HCT116 (cell line): Measurements from ENCODE around the gene CDH13.

ENCODE experiments used
- EZH2 ChIP-seq: fragments of 200-600 bp; sonication (generic); IDR thresholded peaks from 2 replicates; pipeline ENCODE4 v1.6.1; 2017; ENCODE audit warnings: antibody characterized with exemption, mixed run types
- POLR2A ChIP-seq: IDR thresholded peaks from 2 replicates; pipeline ENCODE4 v1.7.0; 2011; ENCODE audit warnings: borderline replicate concordance; ENCODE audit not compliant: insufficient read depth, insufficient read length; ENCODE audit errors: extremely low read depth
- TF ChIP-seq, protein P1 (sequence below), 3 experiments: fragments of 200-600 bp in 1 of 3; sonication (generic) in 1 of 3; IDR thresholded peaks in 2 of 3; conservative IDR thresholded peaks in 1 of 3; 2 replicates each; pipeline ENCODE4 v1.5.1; 2012 to 2017; ENCODE audit warnings: low read depth in 2 of 3, low read length in 2 of 3, antibody characterized with exemption in 1 of 3, borderline replicate concordance in 1 of 3, control low read depth in 1 of 3, mild to moderate bottlenecking in 1 of 3, mixed read lengths in 1 of 3, mixed run types in 1 of 3, moderate library complexity in 1 of 3; ENCODE audit not compliant: insufficient read depth in 1 of 3
- TF ChIP-seq, protein P2 (sequence below): IDR thresholded peaks from 2 replicates; pipeline ENCODE4 v1.6.1; 2012

DNA sequence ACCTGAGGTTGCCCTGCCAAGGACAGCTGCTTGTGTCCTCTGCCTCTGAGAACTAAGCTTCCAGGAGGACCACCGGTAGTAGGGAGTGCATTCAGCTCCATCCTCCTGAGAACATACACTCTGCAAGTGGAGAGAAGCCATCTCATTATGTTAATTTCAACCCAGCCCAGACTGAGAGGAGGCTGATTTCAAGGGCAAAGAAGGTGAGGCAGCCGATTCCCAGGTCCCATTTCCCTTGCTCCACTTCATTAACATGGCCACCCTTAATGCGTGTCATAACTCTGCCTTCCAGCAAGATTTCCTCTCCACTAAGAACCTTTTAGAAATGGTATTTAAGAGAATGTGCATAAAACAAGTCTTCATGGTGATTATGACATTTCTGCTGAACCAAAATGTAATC lies 72.5 kb downstream of the CDH13 start:
- TF ChIP-seq POLR2A: no peak
- TF ChIP-seq, protein P1, sequence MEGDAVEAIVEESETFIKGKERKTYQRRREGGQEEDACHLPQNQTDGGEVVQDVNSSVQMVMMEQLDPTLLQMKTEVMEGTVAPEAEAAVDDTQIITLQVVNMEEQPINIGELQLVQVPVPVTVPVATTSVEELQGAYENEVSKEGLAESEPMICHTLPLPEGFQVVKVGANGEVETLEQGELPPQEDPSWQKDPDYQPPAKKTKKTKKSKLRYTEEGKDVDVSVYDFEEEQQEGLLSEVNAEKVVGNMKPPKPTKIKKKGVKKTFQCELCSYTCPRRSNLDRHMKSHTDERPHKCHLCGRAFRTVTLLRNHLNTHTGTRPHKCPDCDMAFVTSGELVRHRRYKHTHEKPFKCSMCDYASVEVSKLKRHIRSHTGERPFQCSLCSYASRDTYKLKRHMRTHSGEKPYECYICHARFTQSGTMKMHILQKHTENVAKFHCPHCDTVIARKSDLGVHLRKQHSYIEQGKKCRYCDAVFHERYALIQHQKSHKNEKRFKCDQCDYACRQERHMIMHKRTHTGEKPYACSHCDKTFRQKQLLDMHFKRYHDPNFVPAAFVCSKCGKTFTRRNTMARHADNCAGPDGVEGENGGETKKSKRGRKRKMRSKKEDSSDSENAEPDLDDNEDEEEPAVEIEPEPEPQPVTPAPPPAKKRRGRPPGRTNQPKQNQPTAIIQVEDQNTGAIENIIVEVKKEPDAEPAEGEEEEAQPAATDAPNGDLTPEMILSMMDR (IDR thresholded peaks at IDR 0.05 in 2 of 3, conservative IDR thresholded peaks at IDR 0.05 in 1 of 3; ENCODE audit: borderline replicate concordance in 1 of 3, insufficient read depth in 1 of 3, low read depth in 2 of 3, low read length in 2 of 3): no peak
- TF ChIP-seq EZH2: no peak
- TF ChIP-seq, protein P2, sequence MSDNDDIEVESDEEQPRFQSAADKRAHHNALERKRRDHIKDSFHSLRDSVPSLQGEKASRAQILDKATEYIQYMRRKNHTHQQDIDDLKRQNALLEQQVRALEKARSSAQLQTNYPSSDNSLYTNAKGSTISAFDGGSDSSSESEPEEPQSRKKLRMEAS: no peak
